ENCODE results near the gene PANX2. TPM values are rescaled to one million over a fixed set of nuclear protein-coding genes. Genes with fewer than 3 reads are reported as not detected.

The PANX2 gene
- total RNA-seq, 1 donor from 2014 or later, result 1.6 TPM

DNA sequence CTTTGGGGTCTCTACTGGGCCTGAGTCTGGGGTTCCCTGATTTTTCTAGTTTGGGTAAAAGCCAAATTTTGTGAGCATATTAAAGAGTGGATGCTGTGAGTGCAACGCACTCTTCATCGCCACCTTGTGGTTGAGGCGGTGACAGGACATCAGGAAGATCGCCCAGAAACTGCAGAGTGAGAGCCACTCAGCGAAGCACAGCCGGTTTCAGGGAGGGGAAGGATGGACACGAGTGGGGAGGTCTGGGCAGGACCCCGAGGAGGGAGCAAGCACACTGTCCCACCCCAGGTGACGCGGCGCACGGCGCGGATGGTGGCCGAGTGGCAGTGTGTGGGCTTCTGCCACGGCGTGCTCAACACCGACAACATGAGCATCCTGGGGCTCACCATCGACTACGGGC, 39.4 kb downstream of the PANX2 start:
- Mint-ChIP-seq H3K4me1 (peaks cover 10% of the 10 kb centered on the region), H3K27ac (no peak overlapping the region), H3K4me3 (no peak overlapping the region), H3K27me3 (no peaks in the 10 kb centered on the region), H3K9me3 (no peaks in the 10 kb centered on the region), H3K36me3 (ENCODE audit: low read depth) (peaks cover 33% of the 10 kb centered on the region)
- peak; percentile 91 for DNase-seq
- intact Hi-C loops (cut with micrococcal nuclease), result loop anchor here (1.0 to 5.0 kb wide), 2 partner anchors 61 to 443 kb away; no protein-coding TSS in a partner anchor

DNA sequence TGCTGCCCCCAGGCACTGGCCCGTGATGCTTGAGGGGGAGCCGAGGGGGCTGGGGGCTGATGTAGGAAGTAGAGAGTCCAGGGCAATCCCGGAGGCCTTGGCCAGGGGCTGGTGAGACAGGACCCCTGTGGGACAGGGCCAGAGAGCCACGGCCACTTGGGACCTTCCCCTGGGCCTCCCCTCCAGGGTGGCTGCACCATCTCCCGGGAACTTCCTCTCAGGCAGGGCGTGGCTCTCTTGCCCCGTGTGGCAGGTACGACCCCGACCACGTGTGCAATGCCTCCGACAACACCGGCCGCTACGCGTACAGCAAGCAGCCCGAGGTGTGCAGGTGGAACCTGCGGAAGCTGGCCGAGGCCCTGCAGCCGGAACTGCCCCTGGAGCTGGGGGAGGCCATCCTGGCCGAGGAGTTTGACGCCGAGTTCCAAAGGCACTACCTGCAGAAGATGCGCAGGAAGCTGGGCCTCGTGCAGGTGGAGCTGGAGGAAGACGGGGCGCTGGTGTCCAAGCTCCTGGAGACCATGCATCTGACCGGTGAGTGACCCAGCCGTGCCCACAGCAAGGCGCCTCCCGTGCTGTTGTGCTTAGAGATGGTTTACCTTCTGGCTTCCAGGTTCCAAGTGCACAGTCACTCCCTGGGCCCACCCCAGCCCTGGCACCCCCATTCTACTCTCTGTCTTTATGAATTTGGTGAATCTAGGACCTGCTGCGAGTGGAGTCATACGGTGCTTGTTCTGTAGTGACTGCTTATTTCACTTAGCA, 40.0 kb downstream of the PANX2 start:
- DNase-seq, result no peak
- Mint-ChIP-seq H3K27me3 (no peaks in the 10 kb centered on the region), H3K4me3 (no peak overlapping the region), H3K36me3 (ENCODE audit: low read depth) (peaks cover 35% of the 10 kb centered on the region), H3K27ac (no peak overlapping the region), H3K4me1 (peaks cover 12% of the 10 kb centered on the region), H3K9me3 (no peaks in the 10 kb centered on the region)
- intact Hi-C loops (cut with micrococcal nuclease), result no loop called here

DNA sequence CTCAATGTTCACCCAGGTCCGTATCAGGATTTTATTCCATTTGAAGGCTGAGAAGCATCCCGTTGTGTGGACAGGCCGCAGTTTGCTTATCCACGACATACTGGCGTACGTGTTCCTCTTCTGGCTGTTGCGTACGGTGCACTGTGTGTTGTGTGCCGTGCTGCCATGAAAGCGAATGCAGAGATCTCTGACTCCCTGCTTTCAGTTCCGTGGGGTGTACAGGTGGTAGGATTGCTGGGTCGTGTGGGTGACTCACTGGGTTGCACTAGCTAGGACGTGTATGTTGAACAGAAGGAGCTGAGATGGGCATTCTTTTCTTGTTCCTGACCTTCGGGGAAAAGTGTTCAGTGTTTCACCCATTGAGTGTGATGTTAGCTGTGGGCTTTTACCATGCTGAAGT, 40.6 kb downstream of the PANX2 start:
- H3K27ac Mint-ChIP-seq, result no peak overlapping the region
- DNase-seq, result no peak
- peaks cover 12% of the 10 kb centered on the region for H3K4me1 Mint-ChIP-seq
- intact Hi-C loops (cut with micrococcal nuclease), result no loop called here
- H3K9me3 Mint-ChIP-seq, result no peaks in the 10 kb centered on the region
- H3K27me3 Mint-ChIP-seq, result no peaks in the 10 kb centered on the region
- no peak overlapping the region for H3K4me3 Mint-ChIP-seq
- H3K36me3 Mint-ChIP-seq (ENCODE audit: low read depth), result peaks cover 40% of the 10 kb centered on the region

DNA sequence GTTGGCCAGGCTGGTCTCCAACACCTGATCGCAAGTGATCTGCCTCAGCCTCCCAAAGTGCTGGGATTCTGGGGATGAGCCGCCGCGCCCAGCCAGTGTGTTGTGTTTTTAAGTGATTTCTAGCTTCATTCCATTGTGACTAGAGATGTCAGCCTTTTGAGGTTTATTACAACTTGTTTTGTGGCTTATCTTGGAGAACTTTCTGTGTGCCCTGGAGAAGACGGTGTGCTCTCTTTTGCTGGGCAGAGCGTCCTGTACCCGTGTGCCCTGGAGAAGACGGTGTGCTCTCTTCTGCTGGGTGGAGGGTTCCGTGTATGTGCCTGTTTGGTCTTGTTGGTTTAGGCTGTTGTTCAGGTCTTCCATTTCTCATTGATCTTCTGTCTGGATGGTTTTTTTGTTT, 42.7 kb downstream of the PANX2 start:
- Mint-ChIP-seq H3K27me3 (no peaks in the 10 kb centered on the region), H3K36me3 (ENCODE audit: low read depth) (peaks cover 37% of the 10 kb centered on the region), H3K27ac (peak overlapping the region; percentile 32), H3K4me1 (peaks cover 12% of the 10 kb centered on the region), H3K9me3 (no peaks in the 10 kb centered on the region), H3K4me3 (no peak overlapping the region)
- intact Hi-C loops (cut with micrococcal nuclease), result no loop called here
- no peak for DNase-seq

DNA sequence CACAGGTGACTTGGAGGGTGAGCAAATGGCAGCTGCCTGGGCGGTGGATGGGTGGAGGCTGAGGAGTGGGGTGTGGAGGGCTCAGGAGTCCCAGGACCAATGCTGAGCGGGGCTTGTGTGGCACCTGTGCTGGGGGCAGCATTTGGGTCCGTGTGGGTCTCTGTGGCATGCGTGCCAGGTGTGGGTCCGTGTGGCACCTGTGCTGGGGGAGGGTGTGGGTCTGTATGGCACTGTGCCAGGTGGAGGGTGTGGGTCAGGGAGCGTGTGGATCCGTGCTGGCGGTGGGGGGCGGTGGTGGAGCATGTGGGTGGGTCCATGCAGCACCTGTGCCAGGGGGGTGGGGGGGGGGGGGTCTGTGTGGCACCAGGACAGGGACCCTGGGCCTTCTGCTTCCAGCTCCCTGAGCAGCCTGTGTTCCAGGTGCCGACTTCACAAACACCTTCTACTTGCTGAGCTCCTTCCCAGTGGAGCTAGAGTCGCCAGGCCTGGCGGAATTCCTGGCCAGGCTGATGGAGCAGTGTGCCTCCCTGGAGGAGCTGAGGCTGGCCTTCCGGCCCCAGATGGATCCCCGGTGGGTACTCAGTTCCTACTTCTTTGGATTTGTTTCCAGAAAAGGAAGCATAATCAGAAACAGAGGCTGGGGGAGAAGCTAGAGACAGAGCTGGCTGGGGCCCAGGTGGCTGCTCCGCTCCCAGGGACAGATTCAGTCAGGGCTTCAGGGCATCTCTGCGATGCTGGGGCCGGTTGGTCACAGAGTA, 44.9 kb downstream of the PANX2 start:
- intact Hi-C loops (cut with micrococcal nuclease), result no loop called here
- no peaks in the 10 kb centered on the region for H3K27me3 Mint-ChIP-seq
- peaks cover 9% of the 10 kb centered on the region for H3K4me1 Mint-ChIP-seq
- no peak overlapping the region for H3K4me3 Mint-ChIP-seq
- DNase-seq, result no peak
- peaks cover 41% of the 10 kb centered on the region for H3K36me3 Mint-ChIP-seq (ENCODE audit: low read depth)
- peak overlapping the region; percentile 20 for H3K27ac Mint-ChIP-seq
- H3K9me3 Mint-ChIP-seq, result no peaks in the 10 kb centered on the region

DNA sequence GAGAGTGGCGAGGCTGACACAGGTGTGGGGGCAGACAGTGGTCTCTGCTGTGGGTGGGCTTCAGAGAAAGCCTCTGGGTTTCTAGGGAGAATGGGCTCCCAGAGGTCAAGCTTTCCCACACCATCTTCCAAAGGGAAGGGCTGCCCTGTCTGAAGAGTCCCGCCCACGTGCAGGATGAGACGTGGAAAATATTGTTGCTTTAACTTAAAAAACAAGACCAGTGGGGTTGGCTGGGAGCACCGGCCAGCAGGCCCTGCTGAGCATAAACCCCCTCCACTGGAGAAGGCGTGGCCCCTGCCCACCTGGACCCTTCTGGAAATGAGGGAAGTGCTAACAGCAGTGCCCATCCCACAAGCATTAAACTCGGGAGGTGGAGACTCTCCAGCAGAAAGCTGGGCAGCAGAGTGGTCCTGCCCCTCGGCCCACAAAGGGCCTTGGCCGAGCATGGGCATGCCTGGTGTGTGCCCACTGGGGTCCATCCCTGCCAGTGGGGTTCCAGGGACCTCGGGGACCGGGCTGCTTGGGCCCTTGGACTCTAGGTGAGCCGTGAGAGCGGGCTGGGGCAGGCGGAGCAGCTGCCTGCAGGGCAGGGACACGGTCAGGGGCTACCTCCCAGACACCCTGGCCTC, 45.6 kb downstream of the PANX2 start:
- Mint-ChIP-seq H3K9me3 (no peaks in the 10 kb centered on the region), H3K27me3 (no peaks in the 10 kb centered on the region), H3K36me3 (ENCODE audit: low read depth) (peaks cover 41% of the 10 kb centered on the region)

DNA sequence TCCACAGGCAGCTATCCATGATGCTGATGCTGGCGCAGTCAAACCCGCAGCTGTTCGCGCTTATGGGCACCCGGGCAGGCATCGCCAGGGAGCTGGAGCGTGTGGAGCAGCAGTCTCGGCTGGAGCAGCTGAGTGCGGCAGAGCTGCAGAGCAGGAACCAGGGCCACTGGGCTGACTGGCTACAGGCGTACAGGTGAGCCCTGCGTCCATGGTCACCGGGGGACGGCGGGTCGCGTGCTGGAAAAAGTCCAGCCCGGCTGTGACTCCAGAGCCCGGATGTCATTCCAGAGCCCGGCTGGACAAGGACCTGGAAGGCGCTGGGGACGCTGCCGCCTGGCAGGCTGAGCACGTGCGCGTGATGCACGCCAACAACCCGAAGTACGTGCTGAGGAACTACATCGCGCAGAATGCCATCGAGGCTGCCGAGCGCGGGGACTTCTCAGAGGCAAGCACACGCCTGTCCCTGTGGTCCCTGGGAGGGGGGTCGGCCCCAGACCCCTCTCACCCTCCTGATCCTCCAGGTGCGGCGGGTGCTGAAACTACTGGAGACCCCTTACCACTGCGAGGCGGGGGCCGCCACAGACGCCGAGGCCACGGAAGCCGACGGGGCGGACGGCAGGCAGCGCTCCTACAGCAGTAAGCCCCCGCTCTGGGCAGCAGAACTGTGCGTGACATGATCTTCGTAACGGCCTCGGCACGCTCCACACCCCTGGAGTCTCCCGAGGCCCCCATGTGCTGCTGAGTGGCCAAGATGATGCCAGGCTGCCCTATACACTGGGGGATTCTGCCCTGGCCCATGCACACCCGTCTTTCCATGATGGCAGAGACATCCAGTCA, 46.4 kb downstream of the PANX2 start:
- no peaks in the 10 kb centered on the region for H3K9me3 Mint-ChIP-seq
- DNase-seq, result no peak
- no peak overlapping the region for H3K4me3 Mint-ChIP-seq
- H3K27ac Mint-ChIP-seq, result no peak overlapping the region
- H3K36me3 Mint-ChIP-seq (ENCODE audit: low read depth), result peaks cover 39% of the 10 kb centered on the region
- intact Hi-C loops (cut with micrococcal nuclease), result no loop called here
- H3K4me1 Mint-ChIP-seq, result peaks cover 7% of the 10 kb centered on the region
- no peaks in the 10 kb centered on the region for H3K27me3 Mint-ChIP-seq

More for the DNA sequence above, 45.6 kb downstream of the PANX2 start:
- Mint-ChIP-seq H3K4me1 (peaks cover 8% of the 10 kb centered on the region), H3K4me3 (no peak overlapping the region), H3K27ac (no peak overlapping the region)
- intact Hi-C loops (cut with micrococcal nuclease), result no loop called here
- DNase-seq, result no peak

DNA sequence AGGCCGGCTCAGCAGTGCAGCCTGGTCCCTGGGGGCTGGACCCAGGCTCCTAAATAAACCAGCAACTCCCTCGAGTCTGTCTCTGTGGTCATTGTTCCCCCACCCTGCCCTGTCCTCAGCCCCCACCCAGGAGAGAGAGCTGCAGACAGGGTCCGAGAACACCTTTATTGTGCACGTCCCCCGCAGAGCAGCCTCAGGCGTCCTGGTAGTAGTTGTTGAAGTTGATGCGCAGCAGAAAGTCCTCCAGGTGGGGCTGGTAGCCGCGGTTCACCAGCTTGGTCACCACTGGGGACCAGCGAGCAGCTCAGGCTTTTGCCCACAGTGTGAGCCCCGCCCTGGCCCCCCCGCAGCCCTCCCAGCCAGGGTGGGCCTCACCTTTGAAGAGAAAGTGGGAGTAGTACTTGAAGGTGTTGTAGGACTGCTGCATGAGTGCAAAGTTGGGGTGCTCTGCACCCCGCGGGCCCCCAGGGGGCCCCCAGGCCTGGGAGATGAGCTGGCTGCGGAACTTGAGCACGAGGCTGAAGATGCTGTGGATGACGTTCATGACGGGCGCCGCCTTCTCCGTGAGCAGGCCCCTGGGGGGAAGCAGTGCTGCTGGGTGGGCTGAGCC, 47.1 kb downstream of the PANX2 start:
- DNase-seq, result no peak

DNA sequence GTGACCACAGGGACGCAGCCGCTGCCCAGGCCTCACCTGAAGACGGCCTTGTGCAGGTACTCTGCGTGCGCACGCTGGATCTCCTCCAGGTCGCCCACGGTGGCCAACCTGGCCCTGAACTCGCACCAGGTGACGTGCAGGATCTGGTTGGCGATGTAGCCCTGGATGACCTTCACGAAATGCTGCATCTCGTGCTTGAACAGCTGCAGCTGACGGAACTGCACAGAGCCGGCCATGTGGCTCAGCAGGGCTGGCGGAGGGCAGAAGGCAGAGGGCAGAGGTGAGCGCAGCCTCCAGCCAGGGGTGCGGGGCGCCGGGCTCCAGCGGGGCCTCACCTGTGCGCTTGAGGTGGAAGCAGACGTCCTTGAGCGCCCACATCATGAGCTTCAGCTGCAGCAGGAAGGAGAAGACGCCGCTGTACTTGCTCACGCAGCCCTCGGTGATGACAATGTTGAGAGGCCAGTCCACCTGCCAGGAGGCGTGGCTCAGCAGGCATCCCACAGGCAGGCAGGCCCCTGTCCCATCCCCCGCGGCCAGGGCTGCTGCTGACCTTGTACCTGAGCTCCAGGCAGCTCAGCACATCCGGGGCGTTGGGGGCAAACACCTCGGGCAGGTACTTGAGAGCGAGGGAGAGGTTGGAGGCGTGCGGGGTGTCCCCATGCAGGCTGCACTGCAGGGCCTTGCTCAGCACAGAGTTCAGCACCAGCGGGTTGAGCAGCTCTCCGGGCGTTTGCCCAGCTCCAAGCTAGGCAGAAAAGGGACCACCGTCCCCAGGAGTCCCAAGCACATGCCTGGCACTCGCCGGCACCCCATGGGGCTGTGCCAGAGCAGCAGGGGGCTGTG, 47.8 kb downstream of the PANX2 start:
- Mint-ChIP-seq H3K4me3 (no peak overlapping the region), H3K36me3 (ENCODE audit: low read depth) (peaks cover 40% of the 10 kb centered on the region)
- intact Hi-C loops (cut with micrococcal nuclease), result no loop called here

More for the DNA sequence above, 47.1 kb downstream of the PANX2 start:
- H3K4me1 Mint-ChIP-seq, result peaks cover 7% of the 10 kb centered on the region
- H3K4me3 Mint-ChIP-seq, result no peak overlapping the region
- intact Hi-C loops (cut with micrococcal nuclease), result no loop called here
- H3K9me3 Mint-ChIP-seq, result no peaks in the 10 kb centered on the region
- peaks cover 39% of the 10 kb centered on the region for H3K36me3 Mint-ChIP-seq (ENCODE audit: low read depth)
- H3K27me3 Mint-ChIP-seq, result no peaks in the 10 kb centered on the region
- H3K27ac Mint-ChIP-seq, result no peak overlapping the region

DNA sequence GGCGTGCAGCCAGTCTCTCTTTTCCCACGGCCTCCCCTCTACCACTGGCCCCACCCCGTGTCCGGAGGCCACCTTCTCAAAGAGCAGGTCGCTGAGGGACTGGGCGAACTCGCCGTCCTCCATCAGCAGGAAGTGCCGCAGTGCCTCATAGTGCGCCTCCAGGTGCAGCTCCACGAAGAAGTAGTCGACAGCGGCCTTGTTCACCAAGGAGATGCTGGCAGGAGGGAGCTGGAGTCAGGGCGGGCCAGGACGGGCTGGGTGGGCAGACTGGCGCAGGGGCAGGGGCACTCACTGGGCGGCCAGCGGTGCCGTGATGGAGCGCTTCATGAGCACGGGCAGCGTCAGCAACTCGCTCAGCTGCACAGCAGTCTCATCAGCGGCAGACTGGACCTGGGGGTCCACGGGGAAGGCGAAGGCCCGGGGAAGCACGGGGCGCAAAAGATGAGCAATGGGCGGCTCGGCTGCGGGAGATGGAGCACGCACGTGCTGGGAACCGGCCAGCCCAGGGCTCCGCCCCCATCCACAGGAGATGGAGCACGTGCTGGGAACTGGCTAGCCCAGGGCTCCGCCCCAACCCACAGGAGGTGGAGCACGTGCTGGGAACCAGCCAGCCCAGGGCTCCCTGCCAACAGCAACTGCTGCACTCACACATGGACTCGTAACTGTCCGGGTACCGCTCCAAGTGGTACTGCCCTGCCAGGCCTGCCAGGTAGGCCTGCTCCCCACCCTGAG, 48.6 kb downstream of the PANX2 start:
- intact Hi-C loops (cut with micrococcal nuclease), result no loop called here
- no peaks in the 10 kb centered on the region for H3K9me3 Mint-ChIP-seq
- no peak overlapping the region for H3K4me3 Mint-ChIP-seq
- H3K4me1 Mint-ChIP-seq, result peaks cover 5% of the 10 kb centered on the region
- no peak overlapping the region for H3K27ac Mint-ChIP-seq
- no peaks in the 10 kb centered on the region for H3K27me3 Mint-ChIP-seq
- DNase-seq, result no peak
- peaks cover 40% of the 10 kb centered on the region for H3K36me3 Mint-ChIP-seq (ENCODE audit: low read depth)

More for the DNA sequence above, 47.8 kb downstream of the PANX2 start:
- peaks cover 7% of the 10 kb centered on the region for H3K4me1 Mint-ChIP-seq
- H3K9me3 Mint-ChIP-seq, result no peaks in the 10 kb centered on the region
- no peak overlapping the region for H3K27ac Mint-ChIP-seq
- no peaks in the 10 kb centered on the region for H3K27me3 Mint-ChIP-seq
- DNase-seq, result no peak

DNA sequence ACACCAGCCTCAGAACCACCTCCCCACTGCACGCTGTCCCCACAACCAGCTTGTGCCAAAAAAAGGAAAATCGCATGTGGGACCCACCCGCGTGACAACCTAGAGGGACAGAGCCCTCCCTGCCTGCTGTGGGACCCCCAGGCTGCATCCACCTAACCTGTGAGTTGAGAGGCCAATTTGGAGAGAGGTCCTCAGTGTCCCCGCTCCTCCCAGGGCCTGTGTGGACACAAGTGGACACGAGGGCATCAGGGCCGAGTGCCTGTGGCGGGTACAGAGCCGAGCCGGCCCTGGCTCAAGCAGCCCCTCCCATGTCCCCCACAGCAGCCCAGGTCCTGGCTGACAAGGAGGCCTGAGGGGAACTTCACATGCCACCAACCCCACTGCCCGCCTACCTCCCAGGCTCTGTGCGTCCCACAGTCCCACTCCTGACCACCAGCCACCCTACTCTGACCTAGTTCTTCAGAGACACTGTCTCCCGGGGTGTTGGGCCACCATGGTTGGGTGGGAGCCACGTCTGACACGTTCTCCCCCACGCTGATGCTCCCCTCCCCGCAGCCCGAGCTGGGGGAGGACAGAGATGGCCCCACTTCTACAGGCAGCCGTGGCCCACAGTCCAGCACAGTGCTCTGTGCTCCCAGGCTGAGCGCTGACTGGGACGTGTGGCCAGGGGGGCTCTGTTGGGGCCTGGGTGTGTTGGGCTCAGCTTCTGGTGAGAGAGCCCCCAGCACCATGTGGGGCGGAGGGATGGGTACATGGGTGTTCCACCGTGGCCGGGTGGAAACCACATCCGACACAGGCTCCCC, 49.5 kb downstream of the PANX2 start:
- H3K4me1 Mint-ChIP-seq, result peaks cover 1% of the 10 kb centered on the region
- peaks cover 37% of the 10 kb centered on the region for H3K36me3 Mint-ChIP-seq (ENCODE audit: low read depth)
- no peaks in the 10 kb centered on the region for H3K9me3 Mint-ChIP-seq
- DNase-seq, result no peak
- H3K27ac Mint-ChIP-seq, result peak overlapping the region; percentile 20
- H3K27me3 Mint-ChIP-seq, result no peaks in the 10 kb centered on the region
- H3K4me3 Mint-ChIP-seq, result no peak overlapping the region
- intact Hi-C loops (cut with micrococcal nuclease), result no loop called here

Data from activated CD4-positive, alpha-beta T cell treated with anti-CD3 and anti-CD28 coated beads, Interleukin-2, amount 10 ng/mL, durations not matched to agents 24 days and 14 days (primary cell).